ENCODE results near the gene NCAPD2. TPM values are rescaled to one million over a fixed set of nuclear protein-coding genes. Genes with fewer than 3 reads are reported as not detected.
"Not testable (repeated sequence)": the region's sequence is repeated elsewhere in the genome, so short reads cannot be mapped to it uniquely, and the experiment has no call there.

The NCAPD2 gene
- total and polyA plus RNA-seq, 7 experiments from 2014 or later, result 24.4 to 121 (median 38.4) TPM

- peak overlapping the region in 9 of 10 donors; percentile 2 to 92 (median 50) for H3K4me3 Mint-ChIP-seq
Measured at GRCh38 chr12:6466751-6467150, 27.2 kb upstream of the NCAPD2 start.

GRCh38 chr12:6467571-6468282 lies 26.2 kb upstream of the NCAPD2 start:
- H3K36me3 ChIP-seq (ENCODE audit: control insufficient read depth in 2 of 3, insufficient read depth in 3 of 3, low read length in 3 of 3), result peaks cover 16 to 20% (median 16%) of the 10 kb centered on the region in 3 experiments
- H3K9me3 ChIP-seq (ENCODE audit: control insufficient read depth in 2 of 3, low read length in 3 of 3); H3K27me3 Mint-ChIP-seq; H3K4me3 ChIP-seq (ENCODE audit: low read length); intact Hi-C loops (cut with micrococcal nuclease); H3K27me3 ChIP-seq (ENCODE audit: control insufficient read depth in 2 of 2, insufficient read depth in 2 of 2, low read length in 2 of 2); H3K9me3 Mint-ChIP-seq; DNase-seq; ATAC-seq: not testable (repeated sequence)
- Mint-ChIP-seq H3K4me3 (peak overlapping the region; percentile 29 to 96 (median 90)), H3K4me1 (peaks cover 48 to 87% (median 78%) of the 10 kb centered on the region in 7 donors), H3K36me3 (peaks cover 3 to 60% (median 31%) of the 10 kb centered on the region in 5 donors), H3K27ac (peak overlapping the region; percentile 46 to 99 (median 95))
- peaks cover 64 to 65% of the 10 kb centered on the region in 2 donors for H3K4me1 ChIP-seq (ENCODE audit: control insufficient read depth in 2 of 2, insufficient read depth in 2 of 2, low read length in 2 of 2)
- ChIA-PET POLR2A (interaction anchor here (0.6 to 6.7 kb wide), 6 partner anchors 12 to 90 kb away, joined by 3 to 154 read pairs (median 46); partner anchors contain the start of genes CD27, GAPDH and TAPBPL), CTCF (interaction anchor here (0.8 to 5.2 kb wide), 3 partner anchors 23 to 141 kb away, joined by 4 to 34 read pairs (median 9); partner anchors contain the start of gene CD27)
- H3K27ac ChIP-seq (ENCODE audit: low read depth, low read length), result peak overlapping the region; percentile 75

More at GRCh38 chr12:6466751-6467150, 27.2 kb upstream of the NCAPD2 start:
- ChIA-PET CTCF (interaction anchor here (1.8 to 6.8 kb wide), 6 partner anchors 15 to 132 kb away, joined by 5 to 201 read pairs (median 14); partner anchors contain the start of gene TAPBPL), POLR2A (interaction anchor here (0.6 to 16.5 kb wide), 13 partner anchors 10 to 131 kb away, joined by 3 to 726 read pairs (median 7); partner anchors contain the start of genes CD27, GAPDH, MRPL51 and TAPBPL)
- H3K9me3 Mint-ChIP-seq; intact Hi-C loops (cut with micrococcal nuclease); H3K9me3 ChIP-seq (ENCODE audit: control insufficient read depth in 2 of 3, low read length in 3 of 3); H3K4me3 ChIP-seq (ENCODE audit: low read length); ATAC-seq; DNase-seq; H3K27me3 Mint-ChIP-seq; H3K27me3 ChIP-seq (ENCODE audit: control insufficient read depth in 2 of 2, insufficient read depth in 2 of 2, low read length in 2 of 2): not testable (repeated sequence)
- H3K27ac ChIP-seq (ENCODE audit: low read depth, low read length), result peak overlapping the region; percentile 60
- peaks cover 16 to 20% (median 16%) of the 10 kb centered on the region in 3 experiments for H3K36me3 ChIP-seq (ENCODE audit: control insufficient read depth in 2 of 3, insufficient read depth in 3 of 3, low read length in 3 of 3)
- Mint-ChIP-seq H3K4me1 (peaks cover 58 to 91% (median 86%) of the 10 kb centered on the region in 7 donors), H3K27ac (peak overlapping the region; percentile 46 to 99 (median 95)), H3K36me3 (peaks cover 3 to 69% (median 36%) of the 10 kb centered on the region in 5 donors)
- H3K4me1 ChIP-seq (ENCODE audit: control insufficient read depth in 2 of 2, insufficient read depth in 2 of 2, low read length in 2 of 2), result peaks cover 72 to 75% of the 10 kb centered on the region in 2 donors

DNA sequence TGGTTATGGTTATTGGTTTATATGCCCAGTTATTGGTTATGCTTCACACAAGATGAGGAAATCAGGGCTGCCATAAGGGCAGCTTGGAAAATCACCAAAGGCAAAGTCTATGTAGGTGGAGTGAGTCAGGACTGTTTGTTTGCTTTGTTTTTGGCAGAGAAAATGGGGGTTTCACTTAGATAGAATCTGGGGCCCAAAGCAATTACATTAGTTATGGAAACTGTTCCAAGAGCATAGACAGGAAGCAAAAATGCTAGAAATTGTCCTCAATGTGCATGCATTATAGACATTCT lies 25.7 kb upstream of the NCAPD2 start:
- peak overlapping the region; percentile 96 for H3K4me3 ChIP-seq (ENCODE audit: low read length)
- POLR2A ChIA-PET, result interaction anchor here (1.8 to 6.7 kb wide), 7 partner anchors 8 to 69 kb away, joined by 6 to 154 read pairs (median 87); partner anchors contain the start of genes CD27, GAPDH, MRPL51 and TAPBPL
- intact Hi-C loops (cut with micrococcal nuclease), result no loop called here
- DNase-seq (no peak), ATAC-seq (no peak)
- H3K4me1 ChIP-seq (ENCODE audit: control insufficient read depth in 2 of 2, insufficient read depth in 2 of 2, low read length in 2 of 2), result peaks cover 59 to 60% of the 10 kb centered on the region in 2 donors
- no peaks in the 10 kb centered on the region for H3K27me3 Mint-ChIP-seq
- H3K27ac Mint-ChIP-seq, result peak overlapping the region; percentile 46 to 99 (median 95)
- no peaks in the 10 kb centered on the region for H3K9me3 ChIP-seq (ENCODE audit: control insufficient read depth in 2 of 3, low read length in 3 of 3)
- CTCF ChIA-PET, result interaction anchor here (0.8 to 5.2 kb wide), 3 partner anchors 9 to 45 kb away, joined by 3 to 34 read pairs (median 9); partner anchors contain the start of gene CD27
- peaks cover 16 to 20% (median 16%) of the 10 kb centered on the region in 3 experiments for H3K36me3 ChIP-seq (ENCODE audit: control insufficient read depth in 2 of 3, insufficient read depth in 3 of 3, low read length in 3 of 3)
- H3K4me1 Mint-ChIP-seq, result peaks cover 43 to 82% (median 73%) of the 10 kb centered on the region in 7 donors
- H3K4me3 Mint-ChIP-seq, result peak overlapping the region; percentile 85 to 96 (median 92)
- peaks cover 3 to 55% (median 27%) of the 10 kb centered on the region in 5 donors for H3K36me3 Mint-ChIP-seq
- peak overlapping the region; percentile 75 for H3K27ac ChIP-seq (ENCODE audit: low read depth, low read length)
- H3K9me3 Mint-ChIP-seq, result no peaks in the 10 kb centered on the region
- H3K27me3 ChIP-seq (ENCODE audit: control insufficient read depth in 2 of 2, insufficient read depth in 2 of 2, low read length in 2 of 2), result no peaks in the 10 kb centered on the region

DNA sequence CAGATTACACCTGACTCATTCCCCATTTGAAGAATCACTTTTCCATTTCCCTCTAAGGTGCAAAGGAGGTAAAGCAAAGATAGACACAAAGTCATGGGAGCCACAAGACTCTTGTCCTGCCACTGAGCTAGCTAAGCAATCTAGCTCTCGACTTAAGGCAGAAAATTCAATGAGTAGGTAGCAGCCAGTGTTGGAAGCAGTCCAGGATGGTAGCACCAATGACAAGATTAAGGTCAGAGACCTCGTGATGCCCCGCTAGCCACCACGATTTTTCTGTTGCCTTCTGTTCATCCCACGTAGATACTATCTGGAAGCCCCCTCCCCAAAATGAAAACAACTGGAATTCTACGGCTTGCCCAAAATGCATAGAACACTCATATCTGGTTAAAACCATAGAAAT lies 24.8 kb upstream of the NCAPD2 start:
- Mint-ChIP-seq H3K4me3 (peak overlapping the region; percentile 85 to 96 (median 92)), H3K4me1 (peaks cover 36 to 74% (median 64%) of the 10 kb centered on the region in 7 donors), H3K36me3 (peaks cover 3 to 48% (median 20%) of the 10 kb centered on the region in 5 donors), H3K27ac (peak overlapping the region; percentile 46 to 99 (median 95)), H3K9me3 (no peaks in the 10 kb centered on the region), H3K27me3 (peaks cover 0 to 2% (median 0%) of the 10 kb centered on the region in 5 donors)
- H3K27ac ChIP-seq (ENCODE audit: low read depth, low read length), result peak overlapping the region; percentile 75
- no peaks in the 10 kb centered on the region for H3K9me3 ChIP-seq (ENCODE audit: control insufficient read depth in 2 of 3, low read length in 3 of 3)
- no peaks in the 10 kb centered on the region for H3K27me3 ChIP-seq (ENCODE audit: control insufficient read depth in 2 of 2, insufficient read depth in 2 of 2, low read length in 2 of 2)
- H3K4me1 ChIP-seq (ENCODE audit: control insufficient read depth in 2 of 2, insufficient read depth in 2 of 2, low read length in 2 of 2), result peaks cover 51% of the 10 kb centered on the region in 2 donors
- H3K4me3 ChIP-seq (ENCODE audit: low read length), result peak overlapping the region; percentile 96
- intact Hi-C loops (cut with micrococcal nuclease), result no loop called here
- ATAC-seq, result no peak
- peaks cover 15 to 20% (median 16%) of the 10 kb centered on the region in 3 experiments for H3K36me3 ChIP-seq (ENCODE audit: control insufficient read depth in 2 of 3, insufficient read depth in 3 of 3, low read length in 3 of 3)
- no peak for DNase-seq
- ChIA-PET CTCF (interaction anchor here (0.8 to 5.2 kb wide), 4 partner anchors 9 to 69 kb away, joined by 3 to 34 read pairs (median 6); partner anchors contain the start of gene CD27), POLR2A (interaction anchor here (0.7 to 6.7 kb wide), 12 partner anchors 9 to 132 kb away, joined by 3 to 154 read pairs (median 23); partner anchors contain the start of genes CD27, GAPDH, MRPL51 and TAPBPL)

GRCh38 chr12:6469609-6470374 lies 24.1 kb upstream of the NCAPD2 start:
- no peaks in the 10 kb centered on the region for H3K9me3 ChIP-seq (ENCODE audit: control insufficient read depth in 2 of 3, low read length in 3 of 3)
- Mint-ChIP-seq H3K27ac (peak overlapping the region; percentile 46 to 99 (median 95)), H3K4me1 (peaks cover 29 to 67% (median 59%) of the 10 kb centered on the region in 7 donors), H3K27me3 (peaks cover 0 to 5% (median 0%) of the 10 kb centered on the region in 5 donors), H3K9me3 (no peaks in the 10 kb centered on the region), H3K36me3 (peaks cover 0 to 41% (median 16%) of the 10 kb centered on the region in 5 donors), H3K4me3 (peak overlapping the region; percentile 85 to 96 (median 92))
- intact Hi-C loops (cut with micrococcal nuclease), result loop anchor here (1.0 to 2.0 kb wide), 9 partner anchors 7 to 382 kb away; partner anchors contain the start of genes CDCA3 (in 2 of the 2), GAPDH (in 2 of the 2), MRPL51 (in 2 of the 2) and IFFO1 (in 1 of the 2)
- H3K36me3 ChIP-seq (ENCODE audit: control insufficient read depth in 2 of 3, insufficient read depth in 3 of 3, low read length in 3 of 3), result peaks cover 8 to 16% (median 11%) of the 10 kb centered on the region in 3 experiments
- ChIA-PET POLR2A (interaction anchor here (0.6 to 6.7 kb wide), 32 partner anchors 10 to 319 kb away, joined by 3 to 154 read pairs (median 5); partner anchors contain the start of genes CD27, CD4, GAPDH and MRPL51), CTCF (interaction anchor here (0.6 to 5.2 kb wide), 16 partner anchors 8 to 355 kb away, joined by 3 to 34 read pairs (median 5); partner anchors contain the start of gene MRPL51)
- peak overlapping the region; percentile 96 for H3K4me3 ChIP-seq (ENCODE audit: low read length)
- H3K27ac ChIP-seq (ENCODE audit: low read depth, low read length), result peak overlapping the region; percentile 75
- H3K27me3 ChIP-seq (ENCODE audit: control insufficient read depth in 2 of 2, insufficient read depth in 2 of 2, low read length in 2 of 2), result no peaks in the 10 kb centered on the region
- no peak for DNase-seq
- ATAC-seq, result no peak
- peaks cover 44% of the 10 kb centered on the region in 2 donors for H3K4me1 ChIP-seq (ENCODE audit: control insufficient read depth in 2 of 2, insufficient read depth in 2 of 2, low read length in 2 of 2)

Measured in naive thymus-derived CD4-positive, alpha-beta T cell (primary cell).